Activated naive CD4-positive, alpha-beta T cell treated with Interleukin-2 at 50 U/mL for 16 hours (primary cell): ENCODE measurements around the gene CDKAL1.

Experiments used
- DNase-seq: peaks from one replicate; pipeline ENCODE4 v3.0.0-alpha.2; 2020

Gene CDKAL1

GRCh38 chr6:20850686-20851416, 316.6 kb downstream of the CDKAL1 start:
- no peak for DNase-seq

- DNase-seq, result no peak
Measured at GRCh38 chr6:20851795-20852194, 317.5 kb downstream of the CDKAL1 start.

GRCh38 chr6:20853828-20854227, 319.6 kb downstream of the CDKAL1 start:
- no peak for DNase-seq

GRCh38 chr6:20856681-20857288, 322.5 kb downstream of the CDKAL1 start:
- DNase-seq, result no peak

- no peak for DNase-seq
Measured at GRCh38 chr6:20861481-20861880, 327.2 kb downstream of the CDKAL1 start.

GRCh38 chr6:20866036-20866435, 331.8 kb downstream of the CDKAL1 start:
- DNase-seq, result no peak

- no peak for DNase-seq
Measured at GRCh38 chr6:20866935-20867703, 332.9 kb downstream of the CDKAL1 start.

GRCh38 chr6:20868397-20869096, 334.3 kb downstream of the CDKAL1 start:
- DNase-seq, result no peak

GRCh38 chr6:20870021-20870420, 335.8 kb downstream of the CDKAL1 start:
- no peak for DNase-seq

GRCh38 chr6:20870493-20870892, 336.2 kb downstream of the CDKAL1 start:
- DNase-seq, result no peak

GRCh38 chr6:20873425-20874190, 339.4 kb downstream of the CDKAL1 start:
- no peak for DNase-seq

- no peak for DNase-seq
Measured at GRCh38 chr6:20875369-20875963, 341.2 kb downstream of the CDKAL1 start.

GRCh38 chr6:20876036-20876435, 341.8 kb downstream of the CDKAL1 start:
- no peak for DNase-seq

GRCh38 chr6:20876561-20876960, 342.3 kb downstream of the CDKAL1 start:
- no peak for DNase-seq

GRCh38 chr6:20877008-20877937, 343.0 kb downstream of the CDKAL1 start:
- peak; percentile 3 for DNase-seq

GRCh38 chr6:20879121-20879520, 344.9 kb downstream of the CDKAL1 start:
- DNase-seq, result no peak

- DNase-seq, result no peak
Measured at GRCh38 chr6:20879526-20879925, 345.3 kb downstream of the CDKAL1 start.

GRCh38 chr6:20881365-20881764, 347.1 kb downstream of the CDKAL1 start:
- DNase-seq, result no peak

GRCh38 chr6:20882014-20882413, 347.8 kb downstream of the CDKAL1 start:
- DNase-seq, result no peak

- DNase-seq, result no peak
Measured at GRCh38 chr6:20885076-20885475, 350.8 kb downstream of the CDKAL1 start.

- DNase-seq, result no peak
Measured at GRCh38 chr6:20891161-20891560, 356.9 kb downstream of the CDKAL1 start.
